Spinal cord (tissue), 10 donors: ENCODE data around the gene POLR2I. TPM values are rescaled to one million over a fixed set of nuclear protein-coding genes. Genes with fewer than 3 reads are reported as not detected.

ENCODE experiments used
- DNase-seq, 6 donors: peaks; one replicate each; pipeline versions ENCODE4 v3.0.0 to v3.0.0-alpha.2; 2013 to 2015; ENCODE audit warnings: low spot score in 6 of 6, low read depth in 4 of 6
- H3K27ac ChIP-seq: one replicate; pipeline ENCODE4 v1.5.1; 2013; ENCODE audit warnings: low read depth, low read length, control low read depth
- H3K27me3 ChIP-seq: one replicate; pipeline ENCODE4 v1.6.1; 2013; ENCODE audit warnings: low read length; ENCODE audit not compliant: control insufficient read depth, insufficient read depth
- H3K36me3 ChIP-seq: one replicate; pipeline ENCODE4 v1.6.1; 2013; ENCODE audit warnings: low read length; ENCODE audit not compliant: control insufficient read depth, insufficient read depth
- H3K4me1 ChIP-seq: one replicate; pipeline ENCODE4 v1.6.1; 2013; ENCODE audit warnings: low read length; ENCODE audit not compliant: control insufficient read depth, insufficient read depth
- H3K4me3 ChIP-seq: one replicate; pipeline ENCODE4 v1.5.1; 2013; ENCODE audit warnings: low read depth, low read length, control low read depth
- H3K9me3 ChIP-seq: one replicate; pipeline ENCODE4 v1.6.1; 2013; ENCODE audit warnings: low read length; ENCODE audit not compliant: control insufficient read depth, insufficient read depth
- WGBS: methylation state at CpG from one replicate; pipeline ENCODE4 v1.1.5; 2013; ENCODE audit warnings: missing lambda C conversion rate; ENCODE audit not compliant: insufficient coverage; 5-methylcytosine and 5-hydroxymethylcytosine counted together
- long read RNA-seq, 4 donors: transcript quantifications; one replicate each; lab custom pipeline, GENCODE V29; 2026
- polyA plus RNA-seq, 2 donors: library from polyadenylated mRNA; unstranded; fragments of 120-200 nt; gene quantifications; one replicate each; pipeline ENCODE4 v1.2.1, GENCODE V29; 2013; ENCODE audit not compliant: insufficient read length in 2 of 2
- total RNA-seq, 2 donors: library from RNA; depleted of rRNA in 1 of 2; stranded (reverse); fragments of 120-200 nt in 1 of 2; fragments of >200 nt in 1 of 2; gene quantifications; one replicate each; pipeline versions ENCODE4 v1.2.3 to v1.2.4, GENCODE V29; 2013 to 2014
- donor health status: healthy.

Gene POLR2I
- 100 to 1,000 TPM in 1 of 2 donors, 10 to 100 TPM in 1; 68.3 to 130 TPM for total RNA-seq
- polyA plus RNA-seq = 100 to 1,000 TPM; 104 to 113 TPM
- long read RNA-seq, donor 1, transcript POLR2I-201 (6 exons, 913 nt) = major isoform, 66 of 110 reads
- long read RNA-seq, donor 1, transcript POLR2I-206 (5 exons, 542 nt) = minor isoform, 27 of 110 reads
- long read RNA-seq, donor 1, partial matches to known transcripts = 11 of 110 reads
- long read RNA-seq, donor 1, other reads (novel, unspliced or antisense) = 0 of 110 reads
- long read RNA-seq, donor 2, transcript POLR2I-206 (5 exons, 542 nt) = minor isoform, 18 of 75 reads
- long read RNA-seq, donor 2, transcript POLR2I-201 (6 exons, 913 nt) = major isoform, 45 of 75 reads
- long read RNA-seq, donor 2, partial matches to known transcripts = 5 of 75 reads
- long read RNA-seq, donor 2, other reads (novel, unspliced or antisense) = 0 of 75 reads
- long read RNA-seq, donor 3, transcript POLR2I-206 (5 exons, 542 nt) = minor isoform, 7 of 62 reads
- long read RNA-seq, donor 3, transcript POLR2I-201 (6 exons, 913 nt) = major isoform, 44 of 62 reads
- long read RNA-seq, donor 3, partial matches to known transcripts = 9 of 62 reads
- long read RNA-seq, donor 3, other reads (novel, unspliced or antisense) = 0 of 62 reads
- long read RNA-seq, donor 4, transcript POLR2I-201 (6 exons, 913 nt) = major isoform, 41 of 60 reads
- long read RNA-seq, donor 4, transcript POLR2I-206 (5 exons, 542 nt) = minor isoform, 13 of 60 reads
- long read RNA-seq, donor 4, partial matches to known transcripts = 0 of 60 reads
- long read RNA-seq, donor 4, other reads (novel, unspliced or antisense) = 0 of 60 reads

- peak; percentile 99 to 100 (median 100) for DNase-seq
- Histone ChIP-seq H3K4me3 (peak within 1 kb of the TSS; percentile 77), H3K4me1 (peaks cover 35% of the 10 kb centered on the region), H3K36me3 (peaks cover 67% of the 10 kb centered on the region), H3K27ac (peak within 1 kb of the TSS; percentile 92), H3K9me3 (no peaks in the 10 kb centered on the region), H3K27me3 (no peaks in the 10 kb centered on the region)
- WGBS = under 1% methylated on average over 57 of the region's 60 CpGs
Observed at GRCh38 chr19:36114721-36115452, at the start of gene POLR2I. POLR2I (minus strand) TSS chr19:36114875; CDS start chr19:36114856, 19 bp downstream.

- DNase-seq = no peak
- H3K36me3 ChIP-seq = peaks cover 2% of the 10 kb centered on the region
- 98% methylated on average over 12 of the region's 12 CpGs for WGBS
- no peaks in the 10 kb centered on the region for H3K4me1 ChIP-seq
- H3K27ac ChIP-seq = no peak overlapping the region
- no peaks in the 10 kb centered on the region for H3K27me3 ChIP-seq
- no peak overlapping the region for H3K4me3 ChIP-seq
- H3K9me3 ChIP-seq = no peaks in the 10 kb centered on the region
Observed at GRCh38 chr19:36163813-36164212, 49.1 kb upstream of the POLR2I start.

GRCh38 chr19:36160821-36161596, 46.3 kb upstream of the POLR2I start:
- no peak overlapping the region for H3K27ac ChIP-seq
- no peak for DNase-seq
- H3K4me1 ChIP-seq = no peaks in the 10 kb centered on the region
- H3K36me3 ChIP-seq = peaks cover 2% of the 10 kb centered on the region
- 77% methylated on average over 6 of the region's 7 CpGs for WGBS
- no peaks in the 10 kb centered on the region for H3K27me3 ChIP-seq
- H3K4me3 ChIP-seq = no peak overlapping the region
- H3K9me3 ChIP-seq = no peaks in the 10 kb centered on the region

- WGBS = 100% methylated on average over 7 of the region's 10 CpGs
- H3K4me3 ChIP-seq = no peak overlapping the region
- no peak for DNase-seq
- H3K36me3 ChIP-seq = peaks cover 46% of the 10 kb centered on the region
- H3K27ac ChIP-seq = peak overlapping the region; percentile 81
- peaks cover 13% of the 10 kb centered on the region for H3K4me1 ChIP-seq
- no peaks in the 10 kb centered on the region for H3K9me3 ChIP-seq
- H3K27me3 ChIP-seq = no peaks in the 10 kb centered on the region
Observed at GRCh38 chr19:36153126-36153525, 38.5 kb upstream of the POLR2I start.

DNA sequence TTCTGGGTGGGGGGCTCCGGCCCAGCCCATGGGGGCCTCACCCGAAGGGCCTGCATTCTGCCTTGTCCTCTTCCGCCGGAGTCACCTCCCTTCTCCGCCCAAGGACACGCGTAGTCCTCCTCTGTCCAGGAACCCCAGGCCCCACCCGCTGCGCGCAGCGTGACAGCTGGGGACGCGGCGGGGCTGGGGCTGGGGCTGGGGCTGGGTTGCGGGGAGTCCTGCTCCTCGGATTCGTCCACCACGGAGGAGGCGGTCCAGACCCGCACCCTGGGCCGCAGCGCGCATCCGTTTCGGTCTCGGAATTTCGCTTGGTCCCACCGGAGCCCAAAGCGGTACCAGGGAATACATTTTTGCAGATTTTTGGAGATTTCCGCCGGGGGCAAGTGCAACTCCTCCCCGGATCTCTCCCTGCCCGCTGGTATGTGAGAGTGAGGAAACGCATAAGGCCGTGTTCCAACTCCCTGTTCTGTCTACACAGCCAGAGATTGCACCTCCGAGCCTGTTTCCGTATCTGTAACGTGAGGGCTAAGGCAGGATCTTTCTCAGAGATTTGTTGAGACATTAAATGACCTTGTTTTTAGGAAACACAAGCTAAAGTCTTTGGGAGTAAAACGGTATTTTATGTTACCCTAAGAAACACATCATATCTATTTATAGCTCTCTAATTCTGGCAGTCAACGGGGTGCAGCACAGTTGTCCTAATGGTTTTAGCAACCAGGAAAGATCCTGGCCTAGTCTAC, 37.8 kb upstream of the POLR2I start, which contains the start of gene COX7A1:
Gene COX7A1, minus strand, starts transcription at position 96 of the 740 bp plus-strand sequence. Its CDS starts 40 bp downstream, at position 56.
- H3K9me3 ChIP-seq = no peaks in the 10 kb centered on the region
- peak within 1 kb of the TSS; percentile 81 for H3K27ac ChIP-seq
- peak within 1 kb of the TSS; percentile 45 for H3K4me3 ChIP-seq
- 29% methylated on average over 33 of the region's 40 CpGs for WGBS
- H3K4me1 ChIP-seq = peaks cover 13% of the 10 kb centered on the region
- no peaks in the 10 kb centered on the region for H3K27me3 ChIP-seq
- peaks cover 52% of the 10 kb centered on the region for H3K36me3 ChIP-seq
- DNase-seq = peak in 2 of 6 donors; percentile 15 to 36

- peaks cover 13% of the 10 kb centered on the region for H3K4me1 ChIP-seq
- peaks cover 57% of the 10 kb centered on the region for H3K36me3 ChIP-seq
- peak in 1 of 6 donors; percentile 8 for DNase-seq
- peak overlapping the region; percentile 45 for H3K4me3 ChIP-seq
- peak overlapping the region; percentile 81 for H3K27ac ChIP-seq
- 29% methylated on average over 16 of the region's 16 CpGs for WGBS
- no peaks in the 10 kb centered on the region for H3K9me3 ChIP-seq
- no peaks in the 10 kb centered on the region for H3K27me3 ChIP-seq
Observed at GRCh38 chr19:36152019-36152351, 37.3 kb upstream of the POLR2I start.

DNA sequence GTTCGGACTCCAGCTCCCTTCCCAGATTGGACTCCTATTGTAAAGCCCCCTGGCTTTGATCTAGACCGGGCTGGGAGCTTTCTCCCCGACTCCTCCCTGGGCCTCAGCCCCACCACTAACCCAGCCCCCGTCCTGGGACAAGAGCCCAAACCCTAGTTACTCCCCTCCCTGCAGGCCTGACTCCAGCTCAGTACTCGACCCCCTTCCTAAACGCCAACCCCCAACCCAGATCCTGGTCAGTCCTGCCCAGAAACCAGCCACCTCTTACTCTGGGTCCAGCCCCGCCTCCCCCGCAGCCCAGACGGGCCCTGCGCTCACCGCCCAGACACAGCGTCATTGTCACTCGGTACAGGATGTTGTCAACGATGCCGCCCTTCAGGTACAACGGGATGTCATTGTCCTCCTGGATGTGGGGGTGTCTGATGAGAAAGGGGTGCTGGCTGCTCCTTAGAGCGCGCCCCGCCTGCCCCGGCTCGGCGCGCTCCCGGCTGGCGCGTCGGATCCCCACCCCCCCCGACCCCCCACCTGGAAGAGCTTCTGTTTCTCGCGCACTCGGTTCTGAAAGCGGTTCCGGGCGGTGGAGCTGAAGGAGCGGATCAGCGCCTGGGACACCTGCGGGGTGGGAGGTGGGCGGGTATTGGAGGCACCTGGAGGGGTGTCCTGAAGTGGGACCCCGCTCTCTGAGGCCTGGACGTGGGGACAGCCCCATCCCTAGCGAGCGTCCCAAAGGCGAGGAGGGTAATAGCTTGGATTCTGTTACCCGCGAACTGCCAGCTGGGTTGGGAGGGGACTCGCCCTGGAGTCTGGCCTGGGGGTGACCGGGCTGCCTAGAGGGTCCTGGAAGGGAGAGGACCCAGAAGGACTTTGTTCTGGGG, 36.7 kb upstream of the POLR2I start:
- H3K27ac ChIP-seq = peak overlapping the region; percentile 81
- H3K4me3 ChIP-seq = peak overlapping the region; percentile 45
- peak in 2 of 6 donors; percentile 19 to 39 for DNase-seq

GRCh38 chr19:36150586-36150985, 35.9 kb upstream of the POLR2I start:
- Histone ChIP-seq H3K36me3 (peaks cover 71% of the 10 kb centered on the region), H3K27me3 (no peaks in the 10 kb centered on the region), H3K4me1 (peaks cover 13% of the 10 kb centered on the region), H3K4me3 (no peak overlapping the region), H3K27ac (peak overlapping the region; percentile 41), H3K9me3 (no peaks in the 10 kb centered on the region)
- DNase-seq = no peak
- WGBS = 50% methylated on average over 1 of the region's 5 CpGs

More for the DNA sequence above, 36.7 kb upstream of the POLR2I start:
- Histone ChIP-seq H3K9me3 (no peaks in the 10 kb centered on the region), H3K4me1 (peaks cover 13% of the 10 kb centered on the region), H3K27me3 (no peaks in the 10 kb centered on the region), H3K36me3 (peaks cover 63% of the 10 kb centered on the region)
- WGBS = 38% methylated on average over 31 of the region's 47 CpGs
